HepG2 (cell line): ENCODE data around the gene SNAI1. TPM values are rescaled to one million over a fixed set of nuclear protein-coding genes. Genes with fewer than 3 reads are reported as not detected.

Experiments
- AKNA ChIP-seq: sonication (generic); formaldehyde crosslinking; IDR thresholded peaks from 2 replicates; pipeline ENCODE4 v1.4.0; 2020; ENCODE audit warnings: missing genetic modification reagents, borderline replicate concordance
- CEBPB ChIP-seq: IDR thresholded peaks from 2 replicates; pipeline ENCODE4 v1.6.1; 2011; ENCODE audit warnings: low read depth, low read length, improper control_type of control experiment, borderline replicate concordance
- DNMT3B ChIP-seq: conservative IDR thresholded peaks from 2 replicates; pipeline ENCODE4 v1.6.1; 2016; ENCODE audit warnings: missing biosample characterization, control low read depth
- HMGXB3 ChIP-seq: sonication (generic); formaldehyde crosslinking; IDR thresholded peaks from 2 replicates; pipeline ENCODE4 v1.4.0; 2020; ENCODE audit warnings: missing genetic modification reagents, borderline replicate concordance
- KLF9 ChIP-seq: IDR thresholded peaks from 2 replicates; pipeline ENCODE4 v1.6.1; 2016; ENCODE audit warnings: low read depth
- MIXL1 ChIP-seq: IDR thresholded peaks from 2 replicates; pipeline ENCODE4 v1.6.1; 2016
- NFYC ChIP-seq: IDR thresholded peaks from 2 replicates; pipeline ENCODE4 v1.6.1; 2016; ENCODE audit warnings: missing genetic modification reagents, missing compliant biosample characterization
- REST ChIP-seq, 2 experiments: IDR thresholded peaks; 2 replicates each; pipeline ENCODE4 v1.6.1; 2011 to 2012; ENCODE audit warnings: low read length in 2 of 2, borderline replicate concordance in 1 of 2, low read depth in 1 of 2, mild to moderate bottlenecking in 1 of 2, moderate library complexity in 1 of 2
- SPEN ChIP-seq: sonication (generic); formaldehyde crosslinking; IDR thresholded peaks from 2 replicates; pipeline ENCODE4 v1.5.1; 2020; ENCODE audit warnings: low read depth, mild to moderate bottlenecking, missing genetic modification reagents
- ZNF501 ChIP-seq: sonication (generic); formaldehyde crosslinking; IDR thresholded peaks from 2 replicates; pipeline ENCODE4 v1.5.1; 2020; ENCODE audit warnings: mild to moderate bottlenecking, moderate library complexity, missing genetic modification reagents
- ZNF615 ChIP-seq: sonication (generic); formaldehyde crosslinking; IDR thresholded peaks from 2 replicates; pipeline ENCODE4 v1.5.0; 2020; ENCODE audit warnings: mild to moderate bottlenecking, missing genetic modification reagents, borderline replicate concordance
- ZNF777 ChIP-seq: sonication (generic); formaldehyde crosslinking; IDR thresholded peaks from 2 replicates; pipeline ENCODE4 v1.4.0; 2020; ENCODE audit warnings: missing genetic modification reagents
- ZNF784 ChIP-seq: sonication (generic); formaldehyde crosslinking; IDR thresholded peaks from 2 replicates; pipeline ENCODE4 v1.5.1; 2020; ENCODE audit warnings: missing genetic modification reagents, mild to moderate bottlenecking, borderline replicate concordance
- ZNF788 ChIP-seq: sonication (generic); formaldehyde crosslinking; IDR thresholded peaks from 2 replicates; pipeline ENCODE4 v1.5.0; 2020; ENCODE audit warnings: mild to moderate bottlenecking, missing genetic modification reagents, borderline replicate concordance
- polyA plus RNA-seq, 8 experiments: library from polyadenylated mRNA; depleted of rRNA in 3 of 8; stranded (reverse) in 7 of 8; unstranded in 1 of 8; fragments of >200 nt; fragmentation: Illumina TruSeq in 4 of 8; extraction: Trizol in 4 of 8; gene quantifications; 2 replicates each; pipeline versions ENCODE4 v1.2.1 to v1.2.3, GENCODE V29; 2011 to 2016; ENCODE audit warnings: low read depth in 4 of 8, missing spikeins in 1 of 8, mixed read lengths in 1 of 8; ENCODE audit not compliant: insufficient read depth in 1 of 8
- total RNA-seq, 5 experiments: library from RNA; depleted of rRNA; stranded (reverse); fragments of >200 nt; fragmentation: Illumina TruSeq; extraction: Trizol; gene quantifications; 2 replicates each; pipeline ENCODE4 v1.2.3, GENCODE V29; 2016; ENCODE audit warnings: low read depth in 1 of 5

SNAI1 gene
- total and polyA plus RNA-seq, 2 of the 13 experiments (the other 11 are each of a cell fraction or from before 2014, with no cell fraction given) = 1.3 to 1.4 TPM

GRCh38 chr20:49937027-49937929 lies 45.5 kb upstream of the SNAI1 start (continued):
- TF ChIP-seq CEBPB (no peak), ZNF777 (CRISPR knock-in tag) (0 out of 2 replicates have a peak, but pooled peaks have one; percentile 54), SPEN (CRISPR knock-in tag) (no peak), MIXL1 (CRISPR knock-in tag) (no peak), DNMT3B (CRISPR knock-in tag) (no peak; the same call in 1 of the 2 replicates), AKNA (CRISPR knock-in tag) (no peak), REST (IDR thresholded peaks at IDR 0.05; ENCODE audit: borderline replicate concordance in 1 of 2, low read depth in 1 of 2, low read length in 2 of 2) (no peak), ZNF788 (CRISPR knock-in tag) (peak; percentile 79; the same call in 1 of the 2 replicates), ZNF784 (CRISPR knock-in tag) (0 out of 2 replicates have a peak, but pooled peaks have one; percentile 44), NFYC (CRISPR knock-in tag) (no peak), ZNF501 (no peak), HMGXB3 (CRISPR knock-in tag) (0 out of 2 replicates have a peak, but pooled peaks have one; percentile 21), ZNF615 (CRISPR knock-in tag) (no peak), KLF9 (CRISPR knock-in tag) (no peak)
